HG02885 (cell line): ENCODE measurements around the gene PPP2R2C.
A peak's percentile ranks its signal among the peaks of the same experiment; 100 is the strongest.

ENCODE experiments used
- ATAC-seq: cut with Tn5 transposase; IDR thresholded peaks from one replicate; pipeline ENCODE4 v1.9.1; 2021; ENCODE audit warnings: mild to moderate bottlenecking; ENCODE audit not compliant: unreplicated experiment, poor library complexity

The PPP2R2C gene

GRCh38 chr4:6384541-6384940, 87.9 kb downstream of the PPP2R2C start:
- ATAC-seq: no peak

- no peak for ATAC-seq
Measured at GRCh38 chr4:6383929-6384328, 88.5 kb downstream of the PPP2R2C start.

GRCh38 chr4:6383009-6383404, 89.4 kb downstream of the PPP2R2C start:
- ATAC-seq: no peak

GRCh38 chr4:6381571-6382123, 90.8 kb downstream of the PPP2R2C start:
- no peak for ATAC-seq

- no peak for ATAC-seq
Measured at GRCh38 chr4:6380746-6381410, 91.5 kb downstream of the PPP2R2C start.

- ATAC-seq: no peak
Measured at GRCh38 chr4:6379767-6380745, 92.4 kb downstream of the PPP2R2C start.

- no peak for ATAC-seq
Measured at GRCh38 chr4:6378493-6379445, 93.6 kb downstream of the PPP2R2C start.

- no peak for ATAC-seq
Measured at GRCh38 chr4:6377626-6378492, 94.6 kb downstream of the PPP2R2C start.

- ATAC-seq: no peak
Measured at GRCh38 chr4:6375620-6376295, 96.7 kb downstream of the PPP2R2C start.

GRCh38 chr4:6374575-6374974, 97.8 kb downstream of the PPP2R2C start:
- ATAC-seq: no peak

- ATAC-seq: no peak
Measured at GRCh38 chr4:6373541-6374410, 98.6 kb downstream of the PPP2R2C start.

GRCh38 chr4:6372649-6373525, 99.5 kb downstream of the PPP2R2C start:
- peak; percentile 83 for ATAC-seq

GRCh38 chr4:6371812-6372211, 100.6 kb downstream of the PPP2R2C start:
- ATAC-seq: no peak

GRCh38 chr4:6371271-6371670, 101.1 kb downstream of the PPP2R2C start:
- ATAC-seq: no peak

GRCh38 chr4:6369924-6370645, 102.3 kb downstream of the PPP2R2C start:
- ATAC-seq: no peak

GRCh38 chr4:6369511-6369910, 102.9 kb downstream of the PPP2R2C start:
- no peak for ATAC-seq
